Mucosa of stomach (tissue), 1 donor: ENCODE results near the gene TPRX1.
"Not testable (repeated sequence)": the region's sequence is repeated elsewhere in the genome, so short reads cannot be mapped to it uniquely, and the experiment has no call there.

Source experiments
- H3K27me3 ChIP-seq: one replicate; pipeline ENCODE4 v1.7.0; 2013; ENCODE audit warnings: mild to moderate bottlenecking, low read length; ENCODE audit not compliant: control insufficient read depth, insufficient read depth
- H3K36me3 ChIP-seq: one replicate; pipeline ENCODE4 v1.7.0; 2013; ENCODE audit warnings: low read length; ENCODE audit not compliant: control insufficient read depth, insufficient read depth
- H3K4me1 ChIP-seq: one replicate; pipeline ENCODE4 v1.7.0; 2013; ENCODE audit warnings: mild to moderate bottlenecking, low read length; ENCODE audit not compliant: control insufficient read depth, insufficient read depth
- H3K4me3 ChIP-seq: one replicate; pipeline ENCODE4 v1.7.0; 2013; ENCODE audit warnings: low read length
- H3K9ac ChIP-seq: one replicate; pipeline ENCODE4 v1.7.0; 2013; ENCODE audit warnings: mild to moderate bottlenecking, low read length, moderate library complexity
- H3K9me3 ChIP-seq: one replicate; pipeline ENCODE4 v1.7.0; 2013; ENCODE audit warnings: mild to moderate bottlenecking, low read length, moderate library complexity; ENCODE audit not compliant: control insufficient read depth
- donor health status: Pancreatic carcinoma.

The TPRX1 gene

GRCh38 chr19:47820410-47820809, 16.1 kb upstream of the TPRX1 start:
- Histone ChIP-seq H3K9me3 (no peaks in the 10 kb centered on the region), H3K4me1 (no peaks in the 10 kb centered on the region), H3K27me3 (peaks cover 24% of the 10 kb centered on the region)

DNA sequence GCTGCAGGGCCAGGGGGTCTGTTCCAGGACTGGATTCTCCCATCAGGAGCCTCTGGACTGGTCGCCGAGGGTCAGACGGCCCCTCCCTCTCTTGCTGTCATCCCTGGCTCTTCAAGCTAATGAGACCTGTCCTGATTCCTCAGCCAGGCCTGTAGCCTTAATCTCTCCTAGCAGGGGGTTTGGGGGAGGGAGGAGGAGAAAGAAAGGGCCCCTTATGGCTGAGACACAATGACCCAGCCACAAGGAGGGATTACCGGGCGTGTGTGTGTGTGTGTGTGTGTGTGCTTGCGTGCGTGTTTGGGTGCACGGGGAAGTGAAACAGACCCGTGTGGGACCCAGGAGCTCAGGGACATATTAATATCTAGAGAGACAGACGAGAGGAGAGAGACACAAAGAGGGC, 15.5 kb upstream of the TPRX1 start:
- no peak overlapping the region for H3K4me3 ChIP-seq
- H3K27me3 ChIP-seq: peaks cover 24% of the 10 kb centered on the region
- no peaks in the 10 kb centered on the region for H3K9me3 ChIP-seq
- no peak overlapping the region for H3K9ac ChIP-seq
- no peaks in the 10 kb centered on the region for H3K4me1 ChIP-seq
- H3K36me3 ChIP-seq: no peaks in the 10 kb centered on the region

More at GRCh38 chr19:47820410-47820809, 16.1 kb upstream of the TPRX1 start:
- Histone ChIP-seq H3K4me3 (no peak overlapping the region), H3K9ac (no peak overlapping the region), H3K36me3 (no peaks in the 10 kb centered on the region)

DNA sequence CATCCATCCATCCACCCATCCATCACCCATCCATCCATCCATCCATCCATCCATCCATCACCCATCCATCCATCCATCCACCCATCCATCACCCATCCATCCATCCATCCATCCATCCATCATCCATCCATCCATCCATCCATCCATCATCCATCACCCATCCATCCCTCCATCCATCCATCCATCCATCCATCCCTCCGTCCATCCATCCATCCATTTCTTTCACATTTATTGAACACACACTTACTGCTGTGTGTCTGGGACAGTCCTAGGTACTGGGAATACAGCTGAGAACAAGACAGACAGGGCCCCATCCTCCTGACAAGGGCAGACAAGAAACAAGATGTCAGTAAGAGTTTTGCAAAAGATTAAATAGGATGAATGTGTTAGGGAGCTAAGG, 13.9 kb upstream of the TPRX1 start:
- H3K4me1 ChIP-seq, H3K9ac ChIP-seq, H3K4me3 ChIP-seq, H3K36me3 ChIP-seq, H3K9me3 ChIP-seq: not testable (repeated sequence)
- peaks cover 24% of the 10 kb centered on the region for H3K27me3 ChIP-seq

- H3K36me3 ChIP-seq: not testable (repeated sequence)
Observed at GRCh38 chr19:47816270-47816669, 11.9 kb upstream of the TPRX1 start.

GRCh38 chr19:47813995-47814328, 9.6 kb upstream of the TPRX1 start:
- Histone ChIP-seq H3K9me3 (no peaks in the 10 kb centered on the region), H3K9ac (no peak overlapping the region), H3K4me1 (no peaks in the 10 kb centered on the region), H3K36me3 (no peaks in the 10 kb centered on the region), H3K27me3 (peaks cover 3% of the 10 kb centered on the region), H3K4me3 (no peak overlapping the region)

More at GRCh38 chr19:47816270-47816669, 11.9 kb upstream of the TPRX1 start:
- H3K9ac ChIP-seq, H3K4me3 ChIP-seq, H3K4me1 ChIP-seq, H3K9me3 ChIP-seq: not testable (repeated sequence)
- peaks cover 17% of the 10 kb centered on the region for H3K27me3 ChIP-seq

- Histone ChIP-seq H3K27me3 (peaks cover 3% of the 10 kb centered on the region), H3K36me3 (no peaks in the 10 kb centered on the region), H3K4me3 (no peak overlapping the region), H3K9me3 (no peaks in the 10 kb centered on the region), H3K4me1 (no peaks in the 10 kb centered on the region), H3K9ac (no peak overlapping the region)
Observed at GRCh38 chr19:47813304-47813994, 9.1 kb upstream of the TPRX1 start.

- H3K36me3 ChIP-seq: no peaks in the 10 kb centered on the region
Observed at GRCh38 chr19:47806435-47806834, 2.1 kb upstream of the TPRX1 start.

GRCh38 chr19:47805313-47805712, 962 bp upstream of the TPRX1 start:
- no peaks in the 10 kb centered on the region for H3K36me3 ChIP-seq
- H3K4me3 ChIP-seq: no peak overlapping the region
- H3K9ac ChIP-seq: no peak overlapping the region
- H3K27me3 ChIP-seq: no peaks in the 10 kb centered on the region
- no peaks in the 10 kb centered on the region for H3K9me3 ChIP-seq
- no peaks in the 10 kb centered on the region for H3K4me1 ChIP-seq

More at GRCh38 chr19:47806435-47806834, 2.1 kb upstream of the TPRX1 start:
- no peaks in the 10 kb centered on the region for H3K9me3 ChIP-seq
- H3K4me1 ChIP-seq: no peaks in the 10 kb centered on the region
- no peak overlapping the region for H3K9ac ChIP-seq
- no peaks in the 10 kb centered on the region for H3K27me3 ChIP-seq
- no peak overlapping the region for H3K4me3 ChIP-seq

GRCh38 chr19:47803671-47804070, 680 bp downstream of the TPRX1 start:
- not testable (repeated sequence) for H3K36me3 ChIP-seq, H3K4me3 ChIP-seq, H3K4me1 ChIP-seq, H3K27me3 ChIP-seq, H3K9ac ChIP-seq, H3K9me3 ChIP-seq

DNA sequence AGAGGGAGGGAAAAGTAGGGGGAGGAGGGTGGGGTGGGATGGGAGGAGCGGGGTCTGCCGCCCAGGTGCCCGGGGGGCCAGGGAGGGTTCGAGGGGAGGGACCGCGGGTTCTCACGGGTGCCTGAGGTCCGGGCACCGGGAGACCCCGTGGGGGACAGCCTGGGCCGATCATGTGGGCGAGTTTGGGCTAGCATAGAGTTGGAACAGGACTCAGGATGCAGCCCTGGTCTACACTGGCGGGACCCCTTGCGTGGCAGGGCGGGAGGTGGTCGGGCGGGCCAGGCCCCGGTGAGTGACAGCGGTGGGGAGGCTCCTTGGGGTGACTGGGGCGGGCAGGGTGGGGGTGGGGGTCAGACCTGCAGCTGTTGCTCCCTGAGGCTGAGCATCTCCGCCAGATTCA, 1.2 kb downstream of the TPRX1 start:
- not testable (repeated sequence) for H3K9me3 ChIP-seq, H3K9ac ChIP-seq, H3K36me3 ChIP-seq, H3K27me3 ChIP-seq, H3K4me1 ChIP-seq, H3K4me3 ChIP-seq

GRCh38 chr19:47802521-47803043, 1.8 kb downstream of the TPRX1 start:
- Histone ChIP-seq H3K4me3 (no peak overlapping the region), H3K9me3 (no peaks in the 10 kb centered on the region), H3K9ac (no peak overlapping the region), H3K36me3 (no peaks in the 10 kb centered on the region), H3K4me1 (no peaks in the 10 kb centered on the region), H3K27me3 (peaks cover 7% of the 10 kb centered on the region)

GRCh38 chr19:47801270-47801669, 3.1 kb downstream of the TPRX1 start:
- H3K4me3 ChIP-seq: no peak overlapping the region
- no peaks in the 10 kb centered on the region for H3K36me3 ChIP-seq
- peaks cover 7% of the 10 kb centered on the region for H3K27me3 ChIP-seq
- no peaks in the 10 kb centered on the region for H3K4me1 ChIP-seq
- no peaks in the 10 kb centered on the region for H3K9me3 ChIP-seq
- no peak overlapping the region for H3K9ac ChIP-seq

DNA sequence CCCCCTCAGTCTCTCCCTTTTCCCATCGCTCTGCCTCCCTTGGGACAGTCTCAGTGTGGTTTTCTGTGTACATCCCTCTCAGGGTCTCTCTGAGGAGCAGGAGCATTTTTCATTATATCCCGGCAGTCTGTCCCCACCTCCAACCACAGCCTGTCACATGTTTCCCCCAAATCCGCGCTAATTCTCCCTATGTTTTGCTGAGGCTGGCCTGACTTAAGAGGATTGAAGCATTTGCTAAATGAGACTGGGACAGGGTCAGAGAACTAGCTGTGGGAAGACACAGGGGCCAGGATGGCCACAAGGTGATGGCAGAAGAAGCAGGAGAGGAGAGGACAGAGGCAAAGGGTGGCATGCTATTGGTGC, 5.5 kb downstream of the TPRX1 start:
- no peaks in the 10 kb centered on the region for H3K9me3 ChIP-seq
- H3K36me3 ChIP-seq: no peaks in the 10 kb centered on the region
- no peaks in the 10 kb centered on the region for H3K4me1 ChIP-seq
- H3K27me3 ChIP-seq: peaks cover 7% of the 10 kb centered on the region
- H3K4me3 ChIP-seq: no peak overlapping the region
- no peak overlapping the region for H3K9ac ChIP-seq
